CD4-positive, alpha-beta T cell treated with Interleukin-12 subunit alpha and Interleukin-12 subunit beta, for 1 hour (primary cell): ENCODE data around the gene TREML1.
"Not testable (repeated sequence)": the region's sequence is repeated elsewhere in the genome, so short reads cannot be mapped to it uniquely, and the experiment has no call there.

Source experiments
- DNase-seq: peaks from one replicate; pipeline ENCODE4 v3.0.0-alpha.2; 2020

The TREML1 gene

GRCh38 chr6:41153992-41154625, at the start of gene TREML1:
TREML1 (minus strand) TSS chr6:41154347; CDS start chr6:41154288, 59 bp downstream.
- no peak for DNase-seq

- no peak for DNase-seq
Observed at GRCh38 chr6:41201764-41202173, 47.6 kb upstream of the TREML1 start.

- DNase-seq: peak; percentile 36
Observed at GRCh38 chr6:41200901-41201763, 47.0 kb upstream of the TREML1 start, which contains the start of gene TREML2. TREML2 (minus strand) TSS chr6:41201149; CDS start chr6:41201008, 141 bp downstream.

- peak; percentile 77 for DNase-seq
Observed at GRCh38 chr6:41200296-41200900, 46.3 kb upstream of the TREML1 start.

- peak; percentile 44 for DNase-seq
Observed at GRCh38 chr6:41199552-41200246, 45.6 kb upstream of the TREML1 start.

GRCh38 chr6:41197234-41197633, 43.1 kb upstream of the TREML1 start:
- no peak for DNase-seq

GRCh38 chr6:41194386-41194785, 40.2 kb upstream of the TREML1 start:
- DNase-seq: no peak

GRCh38 chr6:41193884-41194283, 39.7 kb upstream of the TREML1 start:
- no peak for DNase-seq

- DNase-seq: no peak
Observed at GRCh38 chr6:41193171-41193734, 39.1 kb upstream of the TREML1 start.

- peak; percentile 42 for DNase-seq
Observed at GRCh38 chr6:41191569-41191968, 37.4 kb upstream of the TREML1 start.

- DNase-seq: no peak
Observed at GRCh38 chr6:41190791-41191190, 36.6 kb upstream of the TREML1 start.

- DNase-seq: no peak
Observed at GRCh38 chr6:41189967-41190366, 35.8 kb upstream of the TREML1 start.

- not testable (repeated sequence) for DNase-seq
Observed at GRCh38 chr6:41189046-41189445, 34.9 kb upstream of the TREML1 start.

GRCh38 chr6:41187924-41188886, 34.1 kb upstream of the TREML1 start:
- no peak for DNase-seq

GRCh38 chr6:41186031-41186562, 31.9 kb upstream of the TREML1 start:
- DNase-seq: no peak

GRCh38 chr6:41184761-41185160, 30.6 kb upstream of the TREML1 start:
- DNase-seq: no peak

GRCh38 chr6:41182069-41183034, 28.2 kb upstream of the TREML1 start:
- peak; percentile 66 for DNase-seq

- no peak for DNase-seq
Observed at GRCh38 chr6:41181566-41181965, 27.4 kb upstream of the TREML1 start.

- no peak for DNase-seq
Observed at GRCh38 chr6:41179163-41179562, 25.0 kb upstream of the TREML1 start.

GRCh38 chr6:41177695-41178094, 23.5 kb upstream of the TREML1 start:
- no peak for DNase-seq
